ENCODE data around the gene MAEL. TPM values are rescaled to one million over a fixed set of nuclear protein-coding genes. Genes with fewer than 3 reads are reported as not detected.

MAEL gene
- polyA plus RNA-seq, 1 experiment: not detected

- no peak overlapping the region for H3K4me3 ChIP-seq (ENCODE audit: low read depth, low read length)
Observed at GRCh38 chr1:166956057-166956850, 32.8 kb upstream of the MAEL start.

GRCh38 chr1:166956872-166957271 is 32.2 kb upstream of the MAEL start:
- Histone ChIP-seq H3K9me3 (ENCODE audit: control insufficient read depth, insufficient read depth, low read length) (no peaks in the 10 kb centered on the region), H3K27ac (ENCODE audit: low read depth, low read length) (no peak overlapping the region), H3K4me3 (ENCODE audit: low read depth, low read length) (no peak overlapping the region), H3K27me3 (ENCODE audit: control insufficient read depth, insufficient read depth, low read length) (peaks cover 3% of the 10 kb centered on the region)
- no peak for DNase-seq (ENCODE audit: low read depth, low spot score)
- ChIA-PET POLR2A (no interaction called here), CTCF (no interaction called here)
- no peak for TF ChIP-seq CTCF (IDR thresholded peaks at IDR 0.05; ENCODE audit: low read depth, low read length)

More at GRCh38 chr1:166956057-166956850, 32.8 kb upstream of the MAEL start:
- no peak overlapping the region for H3K27ac ChIP-seq (ENCODE audit: low read depth, low read length)
- DNase-seq (ENCODE audit: low read depth, low spot score): no peak
- ChIA-PET CTCF (no interaction called here), POLR2A (no interaction called here)
- peaks cover 3% of the 10 kb centered on the region for H3K27me3 ChIP-seq (ENCODE audit: control insufficient read depth, insufficient read depth, low read length)
- no peaks in the 10 kb centered on the region for H3K9me3 ChIP-seq (ENCODE audit: control insufficient read depth, insufficient read depth, low read length)
- TF ChIP-seq CTCF (IDR thresholded peaks at IDR 0.05; ENCODE audit: low read depth, low read length): no peak

GRCh38 chr1:166960858-166961474 is 28.1 kb upstream of the MAEL start:
- no peak for DNase-seq (ENCODE audit: low read depth, low spot score)
- Histone ChIP-seq H3K27ac (ENCODE audit: low read depth, low read length) (no peak overlapping the region), H3K27me3 (ENCODE audit: control insufficient read depth, insufficient read depth, low read length) (no peaks in the 10 kb centered on the region), H3K4me3 (ENCODE audit: low read depth, low read length) (no peak overlapping the region), H3K9me3 (ENCODE audit: control insufficient read depth, insufficient read depth, low read length) (no peaks in the 10 kb centered on the region)
- CTCF ChIA-PET: no interaction called here
- POLR2A ChIA-PET: no interaction called here
- no peak for TF ChIP-seq CTCF (IDR thresholded peaks at IDR 0.05; ENCODE audit: low read depth, low read length)

- ChIA-PET POLR2A (no interaction called here), CTCF (no interaction called here)
- H3K27ac ChIP-seq (ENCODE audit: low read depth, low read length): no peak overlapping the region
- no peaks in the 10 kb centered on the region for H3K9me3 ChIP-seq (ENCODE audit: control insufficient read depth, insufficient read depth, low read length)
- no peak overlapping the region for H3K4me3 ChIP-seq (ENCODE audit: low read depth, low read length)
- DNase-seq (ENCODE audit: low read depth, low spot score): no peak
- no peak for TF ChIP-seq CTCF (IDR thresholded peaks at IDR 0.05; ENCODE audit: low read depth, low read length)
- H3K27me3 ChIP-seq (ENCODE audit: control insufficient read depth, insufficient read depth, low read length): peaks cover 10% of the 10 kb centered on the region
Observed at GRCh38 chr1:166969074-166969677, 19.9 kb upstream of the MAEL start.

GRCh38 chr1:166971252-166971651 is 17.8 kb upstream of the MAEL start:
- CTCF ChIA-PET: no interaction called here
- Histone ChIP-seq H3K27ac (ENCODE audit: low read depth, low read length) (no peak overlapping the region), H3K27me3 (ENCODE audit: control insufficient read depth, insufficient read depth, low read length) (peaks cover 25% of the 10 kb centered on the region), H3K4me3 (ENCODE audit: low read depth, low read length) (no peak overlapping the region), H3K9me3 (ENCODE audit: control insufficient read depth, insufficient read depth, low read length) (no peaks in the 10 kb centered on the region)
- POLR2A ChIA-PET: no interaction called here
- TF ChIP-seq CTCF (IDR thresholded peaks at IDR 0.05; ENCODE audit: low read depth, low read length): no peak
- DNase-seq (ENCODE audit: low read depth, low spot score): no peak
